Sigmoid colon (tissue), 3 donors: Measurements from ENCODE around the gene MPHOSPH8.
"Not testable (repeated sequence)": the region's sequence is repeated elsewhere in the genome, so short reads cannot be mapped to it uniquely, and the experiment has no call there.

Experiments used
- POLR2A ChIP-seq, 2 donors: fragments of 450-650 bp; IDR thresholded peaks; one replicate each; pipeline ENCODE4 v1.6.1; 2016; ENCODE audit warnings: antibody characterized with exemption in 2 of 2, mild to moderate bottlenecking in 2 of 2, moderate library complexity in 2 of 2
- TF ChIP-seq, protein P1 (sequence below), 4 experiments: fragments of 450-650 bp in 3 of 4; fragments of 200-600 bp in 1 of 4; IDR thresholded peaks; one replicate each; pipeline ENCODE4 v1.5.1; 2016 to 2019; ENCODE audit warnings: antibody characterized with exemption in 4 of 4, mild to moderate bottlenecking in 3 of 4, moderate library complexity in 2 of 4

DNA sequence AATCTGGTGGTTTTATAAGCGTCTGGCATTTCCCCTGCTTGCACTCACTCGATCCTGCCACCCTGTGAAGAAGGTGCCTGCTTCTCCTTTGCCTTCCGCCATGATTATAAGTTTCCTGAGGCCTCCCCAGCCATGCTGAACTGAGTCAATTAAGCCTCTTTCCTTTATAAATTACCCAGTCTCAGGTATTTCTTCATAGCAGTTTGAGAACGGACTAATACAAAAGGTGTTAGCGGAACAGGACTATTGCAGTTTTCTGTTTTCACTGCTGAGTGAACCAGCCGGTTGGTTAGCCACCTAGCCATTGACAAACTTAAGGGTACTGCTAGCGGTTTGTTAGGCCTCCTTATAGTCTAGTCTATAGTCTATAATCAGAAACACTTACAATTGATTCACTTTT is 2.5 kb downstream of the MPHOSPH8 start:
- TF ChIP-seq, protein P1, sequence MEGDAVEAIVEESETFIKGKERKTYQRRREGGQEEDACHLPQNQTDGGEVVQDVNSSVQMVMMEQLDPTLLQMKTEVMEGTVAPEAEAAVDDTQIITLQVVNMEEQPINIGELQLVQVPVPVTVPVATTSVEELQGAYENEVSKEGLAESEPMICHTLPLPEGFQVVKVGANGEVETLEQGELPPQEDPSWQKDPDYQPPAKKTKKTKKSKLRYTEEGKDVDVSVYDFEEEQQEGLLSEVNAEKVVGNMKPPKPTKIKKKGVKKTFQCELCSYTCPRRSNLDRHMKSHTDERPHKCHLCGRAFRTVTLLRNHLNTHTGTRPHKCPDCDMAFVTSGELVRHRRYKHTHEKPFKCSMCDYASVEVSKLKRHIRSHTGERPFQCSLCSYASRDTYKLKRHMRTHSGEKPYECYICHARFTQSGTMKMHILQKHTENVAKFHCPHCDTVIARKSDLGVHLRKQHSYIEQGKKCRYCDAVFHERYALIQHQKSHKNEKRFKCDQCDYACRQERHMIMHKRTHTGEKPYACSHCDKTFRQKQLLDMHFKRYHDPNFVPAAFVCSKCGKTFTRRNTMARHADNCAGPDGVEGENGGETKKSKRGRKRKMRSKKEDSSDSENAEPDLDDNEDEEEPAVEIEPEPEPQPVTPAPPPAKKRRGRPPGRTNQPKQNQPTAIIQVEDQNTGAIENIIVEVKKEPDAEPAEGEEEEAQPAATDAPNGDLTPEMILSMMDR (IDR thresholded peaks at IDR 0.05), result not testable (repeated sequence)
- TF ChIP-seq POLR2A (IDR thresholded peaks at IDR 0.05), result not testable (repeated sequence)
